ENCODE results near the gene RIMS4. TPM values are rescaled to one million over a fixed set of nuclear protein-coding genes. Genes with fewer than 3 reads are reported as not detected.

The RIMS4 gene
- total and polyA plus RNA-seq, 9 donors = 0.95 to 17.2 (median 3.4) TPM

- Histone ChIP-seq H3K9me3 (no peaks in the 10 kb centered on the region), H3K27me3 (no peaks in the 10 kb centered on the region), H3K4me1 (ENCODE audit: insufficient read depth) (peaks cover 28% of the 10 kb centered on the region), H3K27ac (peak overlapping the region; percentile 11 to 78), H3K36me3 (no peaks in the 10 kb centered on the region), H3K4me3 (no peak overlapping the region)
- DNase-seq = peak in 1 of 5 donors; percentile 47
- intact Hi-C loops (cut with DNase I) = no loop called here
- WGBS, 3 donors = 34 to 41% (median 36%) methylated on average over 13 of the region's 13 CpGs
- peak; percentile 89 for TF ChIP-seq EP300 (IDR thresholded peaks at IDR 0.05)
- no peak for TF ChIP-seq POLR2A (IDR thresholded peaks at IDR 0.05)
Observed at GRCh38 chr20:44714102-44714700, 96.1 kb downstream of the RIMS4 start.

- Histone ChIP-seq H3K27ac (no peak overlapping the region), H3K4me3 (no peak overlapping the region), H3K36me3 (no peaks in the 10 kb centered on the region), H3K27me3 (no peaks in the 10 kb centered on the region), H3K4me1 (ENCODE audit: insufficient read depth) (peaks cover 22% of the 10 kb centered on the region), H3K9me3 (no peaks in the 10 kb centered on the region)
- no peak for DNase-seq
- intact Hi-C loops (cut with DNase I) = no loop called here
- 77 to 84% (median 78%) methylated on average over 7 to 8 of the region's 8 CpGs for WGBS, 3 donors
- TF ChIP-seq POLR2A (IDR thresholded peaks at IDR 0.05) (no peak), CTCF (IDR thresholded peaks at IDR 0.05) (no peak), EP300 (IDR thresholded peaks at IDR 0.05) (no peak)
Observed at GRCh38 chr20:44711237-44711636, 99.1 kb downstream of the RIMS4 start.

- TF ChIP-seq EP300 (IDR thresholded peaks at IDR 0.05) = no peak
- TF ChIP-seq CTCF (IDR thresholded peaks at IDR 0.05) = no peak
- no peak for TF ChIP-seq POLR2A (IDR thresholded peaks at IDR 0.05)
- H3K4me3 ChIP-seq = no peak overlapping the region
- intact Hi-C loops (cut with DNase I) = no loop called here
- no peak overlapping the region for H3K27ac ChIP-seq
- H3K9me3 ChIP-seq = no peaks in the 10 kb centered on the region
- H3K36me3 ChIP-seq = no peaks in the 10 kb centered on the region
- WGBS, 3 donors = 93 to 94% (median 93%) methylated on average over 9 of the region's 9 CpGs
- no peak for DNase-seq
- peaks cover 18% of the 10 kb centered on the region for H3K4me1 ChIP-seq (ENCODE audit: insufficient read depth)
- no peaks in the 10 kb centered on the region for H3K27me3 ChIP-seq
Observed at GRCh38 chr20:44709797-44710196, 100.5 kb downstream of the RIMS4 start.

- 79 to 86% (median 80%) methylated on average over 11 of the region's 11 CpGs for WGBS, 3 donors
- TF ChIP-seq EP300 (IDR thresholded peaks at IDR 0.05) = no peak
- no peak for TF ChIP-seq POLR2A (IDR thresholded peaks at IDR 0.05)
- no peak for TF ChIP-seq CTCF (IDR thresholded peaks at IDR 0.05)
- Histone ChIP-seq H3K9me3 (no peaks in the 10 kb centered on the region), H3K27ac (no peak overlapping the region), H3K36me3 (no peaks in the 10 kb centered on the region), H3K4me1 (ENCODE audit: insufficient read depth) (peaks cover 22% of the 10 kb centered on the region), H3K27me3 (no peaks in the 10 kb centered on the region), H3K4me3 (no peak overlapping the region)
- intact Hi-C loops (cut with DNase I) = no loop called here
- no peak for DNase-seq
Observed at GRCh38 chr20:44709380-44709779, 101.0 kb downstream of the RIMS4 start.

- no peak for TF ChIP-seq POLR2A (IDR thresholded peaks at IDR 0.05)
- no peak for TF ChIP-seq EP300 (IDR thresholded peaks at IDR 0.05)
- no peak for TF ChIP-seq CTCF (IDR thresholded peaks at IDR 0.05)
- 87 to 95% (median 94%) methylated on average over 5 of the region's 5 CpGs for WGBS, 3 donors
Observed at GRCh38 chr20:44707018-44707579, 103.2 kb downstream of the RIMS4 start.

More at GRCh38 chr20:44707018-44707579, 103.2 kb downstream of the RIMS4 start:
- H3K4me3 ChIP-seq = no peak overlapping the region
- H3K27me3 ChIP-seq = no peaks in the 10 kb centered on the region
- H3K27ac ChIP-seq = peak overlapping the region in 1 of 2 donors; percentile 56
- peaks cover 36% of the 10 kb centered on the region for H3K4me1 ChIP-seq (ENCODE audit: insufficient read depth)
- no peaks in the 10 kb centered on the region for H3K36me3 ChIP-seq
- intact Hi-C loops (cut with DNase I) = no loop called here
- H3K9me3 ChIP-seq = no peaks in the 10 kb centered on the region
- no peak for DNase-seq

Measured in ovary (tissue), 9 donors.